GM23338 (cell line): ENCODE measurements around the gene ELMO3. TPM values are rescaled to one million over a fixed set of nuclear protein-coding genes. Genes with fewer than 3 reads are reported as not detected.

Source experiments
- ATAC-seq: fragments of 200-7000 bp; cut with Tn5 transposase; 3 replicates; pipeline ENCODE4 v1.9.1; 2020
- DNase-seq: peaks from one replicate; pipeline ENCODE4 v3.0.0-alpha.2; 2015; ENCODE audit warnings: low spot score
- H2AFZ ChIP-seq: fragments of 200-600 bp; sonication (generic); 2 replicates; pipeline ENCODE4 v1.8.0; 2016; ENCODE audit warnings: antibody characterized with exemption, mild to moderate bottlenecking, moderate library complexity
- H3F3A ChIP-seq: fragments of 200-600 bp; sonication (generic); replicated peaks from 2 replicates; pipeline ENCODE4 v1.8.0; 2017; ENCODE audit warnings: antibody characterized with exemption, mixed run types, low read depth
- H3K27ac ChIP-seq: fragments of 200-600 bp; sonication (generic); 2 replicates; pipeline ENCODE4 v1.6.1; 2016; ENCODE audit warnings: low read depth
- H3K27me3 ChIP-seq: fragments of 200-600 bp; sonication (generic); 2 replicates; pipeline ENCODE4 v1.8.0; 2016; ENCODE audit warnings: mild to moderate bottlenecking, mixed run types, moderate library complexity; ENCODE audit not compliant: insufficient read depth
- H3K36me3 ChIP-seq: fragments of 200-600 bp; sonication (generic); 2 replicates; pipeline ENCODE4 v1.8.0; 2016; ENCODE audit warnings: mild to moderate bottlenecking; ENCODE audit not compliant: insufficient read depth
- H3K4me1 ChIP-seq: fragments of 200-600 bp; sonication (generic); 2 replicates; pipeline ENCODE4 v1.8.0; 2016; ENCODE audit warnings: mild to moderate bottlenecking, moderate library complexity; ENCODE audit not compliant: insufficient read depth
- H3K4me2 ChIP-seq: fragments of 200-600 bp; sonication (generic); 2 replicates; pipeline ENCODE4 v1.7.1; 2017; ENCODE audit warnings: mixed run types
- H3K4me3 ChIP-seq: fragments of 200-600 bp; sonication (generic); 2 replicates; pipeline ENCODE4 v1.6.1; 2016; ENCODE audit warnings: mixed run types
- H3K79me2 ChIP-seq: fragments of 200-600 bp; sonication (generic); replicated peaks from 2 replicates; pipeline ENCODE4 v1.8.0; 2017; ENCODE audit warnings: mild to moderate bottlenecking; ENCODE audit not compliant: insufficient read depth
- H3K9me2 ChIP-seq: fragments of 200-600 bp; sonication (generic); 2 replicates; pipeline ENCODE4 v1.8.0; 2017; ENCODE audit not compliant: insufficient read depth
- H4K20me1 ChIP-seq: fragments of 200-600 bp; sonication (generic); replicated peaks from 2 replicates; pipeline ENCODE4 v1.8.0; 2017; ENCODE audit warnings: mild to moderate bottlenecking; ENCODE audit not compliant: insufficient read depth
- H3K27ac Mint-ChIP-seq: 2 replicates; pipeline ENCODE4 v1.8.0; 2020; ENCODE audit warnings: inconsistent platforms, mild to moderate bottlenecking, moderate library complexity, mixed read lengths
- H3K27me3 Mint-ChIP-seq: 3 replicates; pipeline ENCODE4 v1.8.0; 2022; ENCODE audit warnings: low read depth, mild to moderate bottlenecking, moderate library complexity, mixed read lengths, inconsistent platforms; ENCODE audit not compliant: insufficient read depth, poor library complexity
- H3K36me3 Mint-ChIP-seq: 3 replicates; pipeline ENCODE4 v1.8.0; 2021; ENCODE audit warnings: low read depth, mild to moderate bottlenecking, inconsistent platforms, moderate library complexity, mixed read lengths
- H3K4me1 Mint-ChIP-seq: 3 replicates; pipeline ENCODE4 v1.8.0; 2020; ENCODE audit warnings: mild to moderate bottlenecking, inconsistent platforms, mixed read lengths
- H3K4me3 Mint-ChIP-seq: 3 replicates; pipeline ENCODE4 v1.8.0; 2021; ENCODE audit warnings: moderate library complexity, mild to moderate bottlenecking, inconsistent platforms, mixed read lengths
- H3K9me3 Mint-ChIP-seq: 3 replicates; pipeline ENCODE4 v1.8.0; 2020; ENCODE audit warnings: moderate library complexity, mild to moderate bottlenecking, inconsistent platforms, mixed read lengths
- CREB1 ChIP-seq: fragments of 250-450 bp; sonication (Bioruptor Pico); IDR thresholded peaks from 2 replicates; pipeline ENCODE4 v1.5.0; 2020; ENCODE audit warnings: low read depth, mild to moderate bottlenecking, moderate library complexity
- CTCF ChIP-seq, 2 experiments: fragments of 200-600 bp in 1 of 2; sonication (generic) in 1 of 2; conservative IDR thresholded peaks; 2 replicates each; pipeline versions ENCODE4 v1.5.1 to v1.6.1; 2016 to 2017; ENCODE audit warnings: antibody characterized with exemption in 2 of 2, low read depth in 2 of 2, mild to moderate bottlenecking in 2 of 2, moderate library complexity in 1 of 2
- ETS1 ChIP-seq: IDR thresholded peaks from 2 replicates; pipeline ENCODE4 v1.6.1; 2016; ENCODE audit warnings: antibody characterized with exemption
- EZH2 ChIP-seq: fragments of 200-600 bp; sonication (generic); IDR thresholded peaks from one replicate; pipeline ENCODE4 v1.8.0; 2017; ENCODE audit warnings: antibody characterized with exemption, mild to moderate bottlenecking, low read depth; ENCODE audit not compliant: unreplicated experiment
- NANOG ChIP-seq: IDR thresholded peaks from 2 replicates; pipeline ENCODE4 v1.6.1; 2016; ENCODE audit warnings: antibody characterized with exemption, borderline replicate concordance
- ZNF331 ChIP-seq: fragments of 250-450 bp; sonication (Bioruptor Pico); IDR thresholded peaks from 2 replicates; pipeline ENCODE4 v1.5.0; 2020; ENCODE audit warnings: low read depth, mild to moderate bottlenecking, moderate library complexity
- ZNF462 ChIP-seq: fragments of 250-450 bp; sonication (Bioruptor Pico); IDR thresholded peaks from 2 replicates; pipeline ENCODE4 v1.5.0; 2020; ENCODE audit warnings: mild to moderate bottlenecking, moderate library complexity
- polyA plus RNA-seq: library from polyadenylated mRNA; unstranded; fragments of >200 nt; fragmentation: Nextera tagmentation; extraction: Ambion mirVana; gene quantifications from 2 replicates; pipeline ENCODE4 v1.2.1, GENCODE V29; 2016
- total RNA-seq: library from RNA; depleted of rRNA; stranded (reverse); fragments of >200 nt; shearing (Covaris generic); gene quantifications from 2 replicates; pipeline ENCODE4 v1.2.3, GENCODE V29; 2014

Gene ELMO3
- total and polyA plus RNA-seq, 2 experiments from 2014 or later: 4.7 to 16.2 TPM

GRCh38 chr16:67200491-67200890, 1.6 kb downstream of the ELMO3 start:
- Histone ChIP-seq H3K4me3 (peak overlapping the region; percentile 79), H3K27me3 (no peaks in the 10 kb centered on the region), H3F3A (peaks cover 18% of the 10 kb centered on the region; the same call in 1 of the 2 replicates), H3K79me2 (no peaks in the 10 kb centered on the region), H2AFZ (no peak overlapping the region), H3K27ac (no peak overlapping the region), H3K4me2 (peak overlapping the region; percentile 92), H3K4me1 (peaks cover 9% of the 10 kb centered on the region), H4K20me1 (peaks cover 4% of the 10 kb centered on the region; the same call in 1 of the 2 replicates), H3K36me3 (peaks cover 14% of the 10 kb centered on the region; the same call in 1 of the 2 replicates), H3K9me2 (no peaks in the 10 kb centered on the region)
- Mint-ChIP-seq H3K36me3 (peaks cover 31% of the 10 kb centered on the region), H3K27me3 (peaks cover 15% of the 10 kb centered on the region), H3K4me1 (peaks cover 6% of the 10 kb centered on the region), H3K9me3 (no peaks in the 10 kb centered on the region), H3K27ac (no peak overlapping the region), H3K4me3 (peak overlapping the region; percentile 86; the same call in 2 of the 3 replicates)
- no peak for ATAC-seq
- no peak for TF ChIP-seq CREB1
- no peak for TF ChIP-seq NANOG
- TF ChIP-seq EZH2: no peak
- no peak for TF ChIP-seq ZNF331 (CRISPR knock-in tag)
- no peak for DNase-seq

- DNase-seq (no peak), ATAC-seq (no peak)
- Histone ChIP-seq H3K36me3 (peaks cover 2% of the 10 kb centered on the region; the same call in 1 of the 2 replicates), H3K27me3 (no peaks in the 10 kb centered on the region), H3K79me2 (no peaks in the 10 kb centered on the region), H3K27ac (no peak overlapping the region), H3K4me1 (peaks cover 9% of the 10 kb centered on the region), H3F3A (peaks cover 13% of the 10 kb centered on the region; the same call in 1 of the 2 replicates), H3K4me2 (no peak overlapping the region), H3K4me3 (no peak overlapping the region), H3K9me2 (no peaks in the 10 kb centered on the region), H4K20me1 (peaks cover 4% of the 10 kb centered on the region; the same call in 1 of the 2 replicates), H2AFZ (no peak overlapping the region)
- H3K36me3 Mint-ChIP-seq: peaks cover 19% of the 10 kb centered on the region
- H3K27me3 Mint-ChIP-seq: peaks cover 15% of the 10 kb centered on the region
- H3K4me1 Mint-ChIP-seq: peaks cover 6% of the 10 kb centered on the region
- no peak overlapping the region for H3K4me3 Mint-ChIP-seq
- H3K27ac Mint-ChIP-seq: no peak overlapping the region
- H3K9me3 Mint-ChIP-seq: no peaks in the 10 kb centered on the region
- no peak for TF ChIP-seq ETS1
- no peak for TF ChIP-seq ZNF331 (CRISPR knock-in tag)
- no peak for TF ChIP-seq NANOG
- no peak for TF ChIP-seq CTCF (conservative IDR thresholded peaks at IDR 0.05; ENCODE audit: low read depth in 2 of 2)
- no peak for TF ChIP-seq ZNF462 (CRISPR knock-in tag)
- TF ChIP-seq EZH2: no peak
These were observed 2.7 kb downstream of the ELMO3 start for GRCh38 chr16:67201411-67202345.
